NCI-H524 treated with DMSO at 0.1 percent for 48 hours (cell line): ENCODE measurements around the gene THEMIS2.
"Not testable (repeated sequence)": the region's sequence is repeated elsewhere in the genome, so short reads cannot be mapped to it uniquely, and the experiment has no call there.

ENCODE experiments used
- DNase-seq: peaks from one replicate; lab custom pipeline; 2025; lab: John Stamatoyannopoulos, UW

THEMIS2 gene

GRCh38 chr1:27862671-27863537 is 9.4 kb upstream of the THEMIS2 start:
- DNase-seq = no peak

DNA sequence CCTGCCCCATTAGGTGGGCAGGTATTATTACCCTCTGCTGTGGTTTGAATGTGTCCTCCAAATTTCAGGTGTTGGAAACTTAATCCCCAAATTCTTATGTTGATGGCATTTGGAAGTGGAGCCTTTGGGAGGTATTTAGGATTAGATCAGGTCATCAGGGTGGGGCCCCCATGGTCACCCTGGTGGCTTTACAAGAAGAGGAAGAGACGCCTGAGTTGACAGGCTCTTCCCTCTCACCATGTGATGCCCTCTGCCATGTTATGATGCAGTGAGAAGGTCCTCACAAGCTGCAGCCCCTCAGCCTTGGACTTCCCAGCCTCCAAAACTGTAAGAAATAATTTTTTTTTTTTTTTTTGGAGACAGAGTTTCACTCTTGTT is 8.8 kb upstream of the THEMIS2 start:
- DNase-seq = no peak

- DNase-seq = no peak
Measured at GRCh38 chr1:27864264-27864895, 8.0 kb upstream of the THEMIS2 start.

- DNase-seq = no peak
Measured at GRCh38 chr1:27865821-27866220, 6.5 kb upstream of the THEMIS2 start.

DNA sequence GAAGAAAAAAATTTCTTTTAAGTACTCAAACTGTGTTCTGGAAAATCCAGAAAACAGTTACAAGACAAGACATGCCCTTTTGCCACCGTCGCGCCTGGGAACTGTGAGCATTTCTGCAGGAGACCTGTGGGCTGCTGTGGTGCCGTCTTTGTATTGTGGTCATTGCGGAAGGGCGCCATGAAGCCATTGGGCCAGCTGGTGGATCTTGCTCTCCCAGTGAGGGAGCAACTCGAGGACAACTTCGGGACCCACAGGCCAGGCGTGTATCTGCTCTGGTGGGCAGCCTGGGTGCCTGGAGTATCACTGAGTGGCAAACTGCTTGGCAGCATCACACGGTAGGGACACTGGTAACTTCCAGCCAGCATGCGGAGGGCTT is 3.8 kb upstream of the THEMIS2 start:
- no peak for DNase-seq

- DNase-seq = no peak
Measured at GRCh38 chr1:27868932-27869718, 3.2 kb upstream of the THEMIS2 start.

DNA sequence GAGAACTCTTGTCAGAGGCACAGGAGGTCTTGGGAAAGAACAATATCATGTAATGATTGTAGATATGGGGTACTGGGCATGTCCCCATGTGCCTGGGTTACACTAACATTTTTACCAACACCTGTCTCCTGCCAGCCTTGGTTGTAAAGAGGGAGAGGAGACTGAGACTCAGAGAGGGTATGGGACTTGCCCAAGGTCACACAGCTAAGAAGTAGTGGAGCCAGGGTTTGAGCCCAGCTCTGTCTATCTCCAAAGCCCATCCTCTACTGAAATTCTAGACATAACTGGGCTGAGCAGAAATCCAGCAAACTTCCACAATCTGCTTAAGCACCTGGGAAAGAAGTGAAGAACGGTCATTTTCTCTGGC is 2.6 kb upstream of the THEMIS2 start:
- DNase-seq = no peak

- not testable (repeated sequence) for DNase-seq
Measured at GRCh38 chr1:27871076-27871475, 1.3 kb upstream of the THEMIS2 start.

DNA sequence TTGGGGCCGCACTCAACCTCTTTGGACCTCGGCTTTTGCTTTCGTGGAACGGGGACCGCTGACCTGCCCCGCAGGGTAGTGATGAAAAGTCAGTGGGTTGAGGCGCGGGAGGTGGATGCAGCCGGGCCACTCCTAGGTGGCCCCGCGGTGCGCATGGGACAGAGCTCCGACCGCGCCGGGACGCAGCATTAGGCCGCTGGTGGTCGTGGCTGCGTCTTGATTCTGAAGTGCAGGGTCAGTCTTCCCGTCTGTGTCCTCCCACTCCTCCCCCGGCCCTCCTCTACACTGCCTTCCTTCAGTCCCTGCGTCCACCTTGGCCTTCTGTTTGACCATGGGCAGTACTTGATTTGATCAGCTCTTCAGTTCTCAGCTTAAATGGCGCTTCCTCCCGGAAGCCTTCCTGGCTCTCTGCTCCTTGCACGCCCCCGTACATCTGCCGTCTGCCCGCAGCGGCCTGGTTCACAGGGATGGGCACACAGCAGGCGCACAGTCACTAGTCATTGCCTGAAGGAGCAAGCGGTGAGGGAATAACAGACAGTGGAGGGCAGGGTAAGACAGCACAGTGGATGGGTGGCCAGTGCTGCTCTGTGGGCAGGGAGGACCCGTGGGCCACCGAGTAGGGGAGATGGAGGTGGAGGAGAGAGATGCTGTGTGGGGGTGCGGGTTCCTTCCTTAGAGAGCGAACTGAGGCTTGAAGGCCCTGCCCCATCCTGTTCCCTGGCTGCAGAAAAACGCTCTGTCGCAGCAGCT is 633 bp downstream of the THEMIS2 start:
- no peak for DNase-seq

DNA sequence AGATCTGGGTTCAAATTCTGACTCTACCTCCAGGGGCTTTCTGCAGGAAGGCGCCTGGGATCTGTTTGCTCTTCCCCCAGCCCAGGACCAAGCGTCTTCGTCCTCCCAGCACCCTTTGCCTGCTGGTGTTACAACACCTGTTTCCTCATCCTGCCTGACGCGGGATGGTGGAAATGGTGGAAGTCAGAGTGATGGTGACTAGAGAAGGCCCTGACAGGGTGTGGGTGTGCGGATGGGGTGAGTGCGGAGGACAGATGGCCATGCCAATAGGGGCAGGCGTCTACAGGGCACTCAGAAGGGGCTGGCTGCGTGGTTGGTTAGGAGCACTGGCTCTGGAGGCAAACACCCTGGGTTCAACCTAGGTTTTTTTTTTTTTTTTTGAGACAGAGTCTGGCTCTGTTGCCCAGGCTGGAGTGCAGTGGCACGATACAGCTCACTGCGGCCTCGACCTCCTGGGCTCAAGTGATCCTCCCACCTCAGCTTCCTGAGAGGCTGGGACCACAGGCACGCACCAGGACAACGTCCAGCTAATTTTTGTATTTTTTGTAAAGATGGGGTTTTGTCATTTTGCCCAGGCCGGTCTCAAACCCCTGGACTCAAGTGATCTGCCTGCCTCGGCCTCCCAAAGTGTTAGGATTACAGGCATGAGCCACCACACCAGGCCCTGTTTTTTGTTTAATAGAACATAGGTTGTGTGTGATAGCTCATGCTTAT is 1.5 kb downstream of the THEMIS2 start:
- no peak for DNase-seq

- no peak for DNase-seq
Measured at GRCh38 chr1:27876341-27877114, 4.2 kb downstream of the THEMIS2 start.

GRCh38 chr1:27877115-27877416 is 4.7 kb downstream of the THEMIS2 start:
- no peak for DNase-seq

- DNase-seq = no peak
Measured at GRCh38 chr1:27878039-27878438, 5.7 kb downstream of the THEMIS2 start.

- no peak for DNase-seq
Measured at GRCh38 chr1:27878787-27879335, 6.5 kb downstream of the THEMIS2 start.

- no peak for DNase-seq
Measured at GRCh38 chr1:27879374-27880082, 7.2 kb downstream of the THEMIS2 start.

DNA sequence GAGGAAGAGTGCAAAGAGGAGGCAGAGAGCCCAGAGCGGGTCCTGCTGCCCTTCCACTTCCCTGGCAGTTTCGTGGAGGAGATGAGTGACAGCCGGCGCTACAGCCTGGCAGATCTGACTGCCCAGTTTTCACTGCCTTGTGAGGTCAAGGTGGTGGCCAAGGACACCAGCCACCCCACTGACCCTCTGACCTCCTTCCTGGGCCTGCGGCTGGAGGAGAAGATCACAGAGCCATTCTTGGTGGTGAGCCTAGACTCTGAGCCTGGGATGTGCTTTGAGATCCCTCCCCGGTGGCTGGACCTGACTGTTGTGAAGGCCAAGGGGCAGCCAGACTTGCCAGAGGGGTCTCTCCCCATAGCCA is 10.2 kb downstream of the THEMIS2 start:
- no peak for DNase-seq

DNA sequence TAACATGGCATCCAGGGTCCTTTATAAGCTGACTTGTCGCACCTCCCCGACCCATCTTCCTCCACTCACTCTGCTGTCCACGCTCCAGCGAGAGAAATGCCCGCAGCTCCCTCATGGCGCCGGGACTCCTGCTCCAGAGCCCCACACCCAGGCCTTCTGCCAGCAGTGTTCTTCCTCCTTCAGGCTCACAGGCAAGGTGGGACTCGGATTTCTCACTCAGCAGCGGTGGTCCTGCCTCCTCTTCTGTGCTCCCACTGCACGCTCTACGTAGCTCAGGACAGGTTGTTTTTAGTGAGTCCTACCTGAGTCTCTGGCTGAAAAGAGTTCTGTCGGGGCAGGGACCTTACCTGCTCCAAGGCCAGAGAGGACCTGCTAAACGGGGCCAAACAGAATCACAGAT is 11.2 kb downstream of the THEMIS2 start:
- no peak for DNase-seq

GRCh38 chr1:27884006-27884954 is 11.9 kb downstream of the THEMIS2 start:
- peak; percentile 10 for DNase-seq

DNA sequence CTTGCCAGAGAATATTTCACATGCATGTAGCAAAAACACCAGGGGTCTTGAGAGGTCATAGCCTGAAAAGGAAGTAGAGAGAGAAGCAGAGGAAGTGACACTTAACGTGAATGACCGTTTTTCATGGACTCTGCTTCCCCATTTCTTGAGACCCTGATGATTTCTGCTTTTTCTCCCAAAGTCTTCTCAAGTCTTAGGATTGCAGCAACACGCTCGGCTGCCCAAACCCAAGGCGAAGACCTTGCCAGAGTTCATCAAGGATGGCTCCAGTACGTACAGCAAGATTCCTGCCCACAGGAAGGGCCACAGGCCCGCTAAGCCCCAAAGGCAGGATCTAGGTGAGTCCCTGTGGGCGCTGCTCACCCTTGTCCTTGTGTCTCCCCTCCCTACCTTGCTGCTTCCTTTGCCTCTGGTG is 12.8 kb downstream of the THEMIS2 start:
- no peak for DNase-seq
